Measurements from ENCODE around the gene PASK.

DNA sequence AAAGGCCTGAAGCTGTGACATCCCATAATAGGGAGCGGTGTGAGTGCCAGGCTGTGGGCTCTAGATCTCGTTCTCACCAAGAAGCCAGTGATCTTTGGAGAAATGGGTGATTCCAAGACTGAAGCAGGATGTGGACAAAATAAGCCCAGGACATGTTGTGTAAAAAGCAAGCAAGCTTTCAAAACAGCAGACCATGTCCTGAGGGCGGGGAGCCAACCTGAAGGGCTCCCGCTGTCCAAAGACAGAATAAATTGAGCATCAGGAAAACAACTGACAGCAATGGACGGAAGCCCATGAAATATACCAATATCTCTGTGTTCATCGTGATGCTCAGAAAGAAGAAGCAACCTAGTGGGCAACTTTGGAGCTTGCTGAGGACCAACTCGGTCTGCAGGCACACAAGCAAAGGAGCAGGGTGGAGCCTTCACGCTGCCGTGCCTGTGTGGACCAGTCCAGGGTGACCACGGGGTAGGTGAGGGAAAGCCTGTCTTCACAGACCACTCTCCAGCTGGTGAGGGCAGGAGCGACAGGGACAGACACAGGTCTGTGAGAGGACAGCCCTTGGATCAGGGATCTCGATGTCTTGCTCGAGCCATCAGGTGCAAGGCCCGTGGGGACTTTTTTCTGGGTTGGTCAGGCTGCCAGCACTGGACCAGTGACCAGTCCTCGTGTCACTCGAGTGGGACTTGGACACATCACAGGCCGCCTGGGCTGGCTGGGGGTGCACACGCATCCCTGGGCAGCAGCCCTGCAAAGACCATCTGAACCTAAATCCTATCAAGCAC, 68.7 kb downstream of the PASK start:
- TF ChIP-seq, protein P1, sequence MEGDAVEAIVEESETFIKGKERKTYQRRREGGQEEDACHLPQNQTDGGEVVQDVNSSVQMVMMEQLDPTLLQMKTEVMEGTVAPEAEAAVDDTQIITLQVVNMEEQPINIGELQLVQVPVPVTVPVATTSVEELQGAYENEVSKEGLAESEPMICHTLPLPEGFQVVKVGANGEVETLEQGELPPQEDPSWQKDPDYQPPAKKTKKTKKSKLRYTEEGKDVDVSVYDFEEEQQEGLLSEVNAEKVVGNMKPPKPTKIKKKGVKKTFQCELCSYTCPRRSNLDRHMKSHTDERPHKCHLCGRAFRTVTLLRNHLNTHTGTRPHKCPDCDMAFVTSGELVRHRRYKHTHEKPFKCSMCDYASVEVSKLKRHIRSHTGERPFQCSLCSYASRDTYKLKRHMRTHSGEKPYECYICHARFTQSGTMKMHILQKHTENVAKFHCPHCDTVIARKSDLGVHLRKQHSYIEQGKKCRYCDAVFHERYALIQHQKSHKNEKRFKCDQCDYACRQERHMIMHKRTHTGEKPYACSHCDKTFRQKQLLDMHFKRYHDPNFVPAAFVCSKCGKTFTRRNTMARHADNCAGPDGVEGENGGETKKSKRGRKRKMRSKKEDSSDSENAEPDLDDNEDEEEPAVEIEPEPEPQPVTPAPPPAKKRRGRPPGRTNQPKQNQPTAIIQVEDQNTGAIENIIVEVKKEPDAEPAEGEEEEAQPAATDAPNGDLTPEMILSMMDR (IDR thresholded peaks at IDR 0.05): no peak
- TF ChIP-seq EZH2 (IDR thresholded peaks at IDR 0.05; ENCODE audit: borderline replicate concordance, insufficient read depth, low read depth, low read length, poor library complexity, severe bottlenecking): no peak

Measured in B cell (primary cell).